Liver (tissue), 3 donors: ENCODE results near the gene ABCB6.

Experiments used
- CTCF ChIP-seq: fragments of 150-350 bp; IDR thresholded peaks from 2 replicates; pipeline ENCODE4 v1.5.1; 2017; ENCODE audit warnings: improper control_type of control experiment, low read depth, low read length; ENCODE audit not compliant: missing input control
- GABPA ChIP-seq, 2 donors: IDR thresholded peaks in 1 of 2; conservative IDR thresholded peaks in 1 of 2; 2 replicates each; pipeline ENCODE4 v1.6.1; 2016; ENCODE audit warnings: antibody characterized with exemption in 2 of 2, mild to moderate bottlenecking in 1 of 2, moderate library complexity in 1 of 2
- HNF4A ChIP-seq, 2 donors: conservative IDR thresholded peaks; 2 replicates each; pipeline ENCODE4 v1.6.1; 2016; ENCODE audit warnings: antibody characterized with exemption in 2 of 2, mild to moderate bottlenecking in 2 of 2
- JUND ChIP-seq, 2 donors: IDR thresholded peaks; 2 replicates each; pipeline ENCODE4 v1.6.1; 2016; ENCODE audit warnings: antibody characterized with exemption in 2 of 2
- NR2F2 ChIP-seq: IDR thresholded peaks from 2 replicates; pipeline ENCODE4 v1.6.1; 2016; ENCODE audit warnings: antibody characterized with exemption
- RAD21 ChIP-seq, 2 donors: IDR thresholded peaks; 2 replicates each; pipeline ENCODE4 v1.6.1; 2016; ENCODE audit warnings: antibody characterized with exemption in 2 of 2, mild to moderate bottlenecking in 2 of 2
- SP1 ChIP-seq: IDR thresholded peaks from 2 replicates; pipeline ENCODE4 v1.6.1; 2018; ENCODE audit warnings: antibody characterized with exemption, mild to moderate bottlenecking
- YY1 ChIP-seq: IDR thresholded peaks from 2 replicates; pipeline ENCODE4 v1.6.1; 2016; ENCODE audit warnings: antibody characterized with exemption, mild to moderate bottlenecking
- TF ChIP-seq, protein P1 (sequence below): IDR thresholded peaks from 2 replicates; pipeline ENCODE4 v1.6.1; 2016; ENCODE audit warnings: antibody characterized with exemption, mild to moderate bottlenecking
- donor health status: healthy.
- donor health status: healthy.

DNA sequence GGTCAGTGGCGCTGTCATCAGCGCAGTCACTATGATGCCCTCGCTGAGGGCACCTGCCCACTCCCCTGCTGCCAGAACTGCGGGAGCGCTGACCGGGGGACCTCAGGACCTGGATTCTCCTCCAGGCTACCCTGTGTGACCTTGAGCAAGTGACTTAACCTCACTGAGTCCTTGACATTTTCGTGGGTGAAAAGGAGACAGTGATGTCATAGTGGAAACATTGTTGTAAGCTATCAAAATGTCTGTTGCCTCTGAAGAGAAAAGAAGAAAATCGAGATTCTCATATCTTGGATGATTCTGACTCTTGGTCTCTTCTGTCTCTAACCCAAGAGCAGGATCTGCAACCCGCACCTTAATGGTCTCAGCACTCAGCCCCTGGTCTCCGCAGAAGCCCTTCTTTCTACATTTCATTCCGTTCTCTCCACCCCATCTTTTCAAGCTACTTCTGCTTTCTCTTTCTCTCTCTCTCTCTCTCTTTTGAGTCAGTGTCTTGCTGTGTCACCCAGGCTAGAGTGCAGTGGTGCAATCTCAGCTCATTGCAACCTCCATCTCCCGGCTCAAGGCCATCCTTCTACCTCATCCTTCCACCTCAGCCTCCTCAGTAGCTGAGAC is 35.9 kb upstream of the ABCB6 start:
- no peak for TF ChIP-seq GABPA (IDR thresholded peaks at IDR 0.05 in 1 of 2, conservative IDR thresholded peaks at IDR 0.05 in 1 of 2)
- no peak for TF ChIP-seq CTCF
- TF ChIP-seq, protein P1, sequence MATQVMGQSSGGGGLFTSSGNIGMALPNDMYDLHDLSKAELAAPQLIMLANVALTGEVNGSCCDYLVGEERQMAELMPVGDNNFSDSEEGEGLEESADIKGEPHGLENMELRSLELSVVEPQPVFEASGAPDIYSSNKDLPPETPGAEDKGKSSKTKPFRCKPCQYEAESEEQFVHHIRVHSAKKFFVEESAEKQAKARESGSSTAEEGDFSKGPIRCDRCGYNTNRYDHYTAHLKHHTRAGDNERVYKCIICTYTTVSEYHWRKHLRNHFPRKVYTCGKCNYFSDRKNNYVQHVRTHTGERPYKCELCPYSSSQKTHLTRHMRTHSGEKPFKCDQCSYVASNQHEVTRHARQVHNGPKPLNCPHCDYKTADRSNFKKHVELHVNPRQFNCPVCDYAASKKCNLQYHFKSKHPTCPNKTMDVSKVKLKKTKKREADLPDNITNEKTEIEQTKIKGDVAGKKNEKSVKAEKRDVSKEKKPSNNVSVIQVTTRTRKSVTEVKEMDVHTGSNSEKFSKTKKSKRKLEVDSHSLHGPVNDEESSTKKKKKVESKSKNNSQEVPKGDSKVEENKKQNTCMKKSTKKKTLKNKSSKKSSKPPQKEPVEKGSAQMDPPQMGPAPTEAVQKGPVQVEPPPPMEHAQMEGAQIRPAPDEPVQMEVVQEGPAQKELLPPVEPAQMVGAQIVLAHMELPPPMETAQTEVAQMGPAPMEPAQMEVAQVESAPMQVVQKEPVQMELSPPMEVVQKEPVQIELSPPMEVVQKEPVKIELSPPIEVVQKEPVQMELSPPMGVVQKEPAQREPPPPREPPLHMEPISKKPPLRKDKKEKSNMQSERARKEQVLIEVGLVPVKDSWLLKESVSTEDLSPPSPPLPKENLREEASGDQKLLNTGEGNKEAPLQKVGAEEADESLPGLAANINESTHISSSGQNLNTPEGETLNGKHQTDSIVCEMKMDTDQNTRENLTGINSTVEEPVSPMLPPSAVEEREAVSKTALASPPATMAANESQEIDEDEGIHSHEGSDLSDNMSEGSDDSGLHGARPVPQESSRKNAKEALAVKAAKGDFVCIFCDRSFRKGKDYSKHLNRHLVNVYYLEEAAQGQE = no peak
- no peak for TF ChIP-seq RAD21 (IDR thresholded peaks at IDR 0.05)
- no peak for TF ChIP-seq SP1
- TF ChIP-seq HNF4A (conservative IDR thresholded peaks at IDR 0.05) = no peak
- no peak for TF ChIP-seq NR2F2
- TF ChIP-seq YY1 = no peak
- no peak for TF ChIP-seq JUND (IDR thresholded peaks at IDR 0.05)
